Measurements from ENCODE around the gene RASSF3.

RASSF3 gene

DNA sequence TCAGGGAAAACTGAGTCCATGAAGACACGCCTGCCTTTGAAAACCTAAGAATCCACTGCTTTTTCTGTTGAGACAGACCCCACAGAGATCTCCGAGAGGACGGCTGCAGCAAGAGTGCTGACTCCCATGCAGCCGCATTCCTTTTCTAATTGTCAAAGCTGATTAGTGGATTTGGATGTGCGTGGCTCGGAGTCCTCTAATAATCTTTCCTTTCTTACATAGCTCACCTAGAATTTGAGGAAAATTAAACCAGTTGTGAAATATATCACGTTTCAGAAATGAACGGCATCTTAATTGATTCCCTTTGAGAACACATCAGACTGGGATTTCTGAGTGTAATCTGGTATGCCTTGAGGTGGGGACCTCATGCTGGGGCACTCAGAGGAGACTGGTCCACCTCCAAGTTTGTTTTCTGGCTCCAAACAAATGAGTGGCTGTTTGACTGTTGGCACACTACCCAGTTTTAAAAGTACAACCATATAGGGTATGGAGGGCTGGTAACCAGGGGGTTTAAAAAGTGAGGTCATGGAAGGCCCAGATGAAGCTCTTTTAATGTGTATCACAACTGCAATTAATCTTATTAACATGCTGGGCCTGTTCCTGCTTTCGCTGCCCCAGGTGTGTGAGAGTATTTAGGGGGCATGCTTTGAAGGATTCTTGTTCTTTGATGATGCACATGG is 63.3 kb downstream of the RASSF3 start:
- H3K4me3 ChIP-seq (replicated peaks; ENCODE audit: low read depth, low read length): no peak overlapping the region
- TF ChIP-seq, protein P1, sequence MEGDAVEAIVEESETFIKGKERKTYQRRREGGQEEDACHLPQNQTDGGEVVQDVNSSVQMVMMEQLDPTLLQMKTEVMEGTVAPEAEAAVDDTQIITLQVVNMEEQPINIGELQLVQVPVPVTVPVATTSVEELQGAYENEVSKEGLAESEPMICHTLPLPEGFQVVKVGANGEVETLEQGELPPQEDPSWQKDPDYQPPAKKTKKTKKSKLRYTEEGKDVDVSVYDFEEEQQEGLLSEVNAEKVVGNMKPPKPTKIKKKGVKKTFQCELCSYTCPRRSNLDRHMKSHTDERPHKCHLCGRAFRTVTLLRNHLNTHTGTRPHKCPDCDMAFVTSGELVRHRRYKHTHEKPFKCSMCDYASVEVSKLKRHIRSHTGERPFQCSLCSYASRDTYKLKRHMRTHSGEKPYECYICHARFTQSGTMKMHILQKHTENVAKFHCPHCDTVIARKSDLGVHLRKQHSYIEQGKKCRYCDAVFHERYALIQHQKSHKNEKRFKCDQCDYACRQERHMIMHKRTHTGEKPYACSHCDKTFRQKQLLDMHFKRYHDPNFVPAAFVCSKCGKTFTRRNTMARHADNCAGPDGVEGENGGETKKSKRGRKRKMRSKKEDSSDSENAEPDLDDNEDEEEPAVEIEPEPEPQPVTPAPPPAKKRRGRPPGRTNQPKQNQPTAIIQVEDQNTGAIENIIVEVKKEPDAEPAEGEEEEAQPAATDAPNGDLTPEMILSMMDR (IDR thresholded peaks at IDR 0.05; ENCODE audit: low read depth, low read length, missing control alignments): no peak
- no peak for DNase-seq (ENCODE audit: extremely low read depth, low read depth)

DNA sequence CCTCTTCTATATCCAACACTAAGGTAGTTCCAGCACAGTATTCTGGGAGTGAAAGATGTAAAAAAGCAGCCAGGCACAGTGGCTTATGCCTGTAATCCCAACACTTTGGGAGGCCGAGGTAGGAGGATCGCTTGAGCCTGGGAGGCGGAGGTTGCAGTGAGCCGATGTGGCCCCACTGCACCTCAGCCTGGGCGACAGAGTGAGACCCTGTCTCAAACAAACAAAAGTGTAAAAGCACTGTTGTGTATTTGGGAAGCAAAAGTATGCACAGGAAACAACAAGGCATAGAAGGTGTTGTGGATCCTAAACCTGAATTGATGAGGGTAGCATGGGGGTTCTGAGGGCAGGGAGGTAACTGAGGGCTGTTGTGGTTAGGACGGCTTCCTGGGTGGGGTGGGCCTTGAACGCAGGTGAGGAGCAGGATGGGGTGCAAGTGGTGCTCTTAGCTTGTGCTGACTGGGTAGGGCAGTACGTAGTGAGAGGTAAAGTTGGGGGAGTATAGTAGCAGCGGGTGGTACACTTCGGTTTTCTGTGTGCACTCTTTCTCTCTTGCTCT is 64.2 kb downstream of the RASSF3 start:
- no peak for DNase-seq (ENCODE audit: extremely low read depth, low read depth)
- no peak overlapping the region for H3K4me3 ChIP-seq (replicated peaks; ENCODE audit: low read depth, low read length)
- TF ChIP-seq, protein P1 (IDR thresholded peaks at IDR 0.05; ENCODE audit: low read depth, low read length, missing control alignments): no peak

DNA sequence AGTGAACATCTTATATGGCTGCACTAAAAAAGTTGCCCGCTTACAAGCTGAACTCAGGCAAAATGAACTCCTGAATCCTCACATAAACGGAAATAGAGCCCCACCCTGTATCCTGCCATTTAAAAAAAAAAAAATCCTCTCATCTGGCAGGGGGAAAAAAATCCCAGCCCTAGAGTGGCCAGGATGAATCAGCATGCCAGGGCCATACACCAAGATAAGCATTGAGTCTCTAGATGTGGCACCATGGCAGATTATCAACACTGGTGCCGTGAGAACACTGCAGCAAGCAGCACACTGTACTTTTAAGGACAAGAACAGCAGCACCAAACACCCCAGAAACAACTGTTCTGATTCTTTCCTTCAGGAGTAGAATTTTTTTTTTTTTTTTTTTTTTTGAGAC is 65.5 kb downstream of the RASSF3 start:
- DNase-seq (ENCODE audit: extremely low read depth, low read depth): no peak
- TF ChIP-seq, protein P1 (IDR thresholded peaks at IDR 0.05; ENCODE audit: low read depth, low read length, missing control alignments): no peak
- H3K4me3 ChIP-seq (replicated peaks; ENCODE audit: low read depth, low read length): no peak overlapping the region

DNA sequence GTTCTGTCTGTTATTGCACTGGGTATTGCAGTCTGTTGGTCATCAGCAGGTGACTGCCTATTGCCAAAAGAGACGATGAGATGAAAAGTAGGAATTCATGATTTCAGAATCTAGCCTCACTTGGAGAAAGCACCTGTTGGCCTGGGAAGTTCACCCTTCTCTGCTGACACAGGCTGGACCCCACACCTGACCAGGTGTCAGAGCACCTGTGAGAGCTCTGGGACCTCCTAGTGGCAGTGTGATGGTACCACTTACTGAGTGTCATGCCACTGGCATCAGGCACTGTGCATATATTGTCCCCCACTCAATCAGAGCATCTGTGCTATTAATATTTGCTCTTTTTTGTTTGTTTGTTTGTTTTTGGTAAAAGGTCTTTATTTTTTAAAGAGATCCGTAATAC is 68.0 kb downstream of the RASSF3 start:
- H3K4me3 ChIP-seq (replicated peaks; ENCODE audit: low read depth, low read length): no peak overlapping the region
- no peak for DNase-seq (ENCODE audit: extremely low read depth, low read depth)
- TF ChIP-seq, protein P1 (IDR thresholded peaks at IDR 0.05; ENCODE audit: low read depth, low read length, missing control alignments): no peak

DNA sequence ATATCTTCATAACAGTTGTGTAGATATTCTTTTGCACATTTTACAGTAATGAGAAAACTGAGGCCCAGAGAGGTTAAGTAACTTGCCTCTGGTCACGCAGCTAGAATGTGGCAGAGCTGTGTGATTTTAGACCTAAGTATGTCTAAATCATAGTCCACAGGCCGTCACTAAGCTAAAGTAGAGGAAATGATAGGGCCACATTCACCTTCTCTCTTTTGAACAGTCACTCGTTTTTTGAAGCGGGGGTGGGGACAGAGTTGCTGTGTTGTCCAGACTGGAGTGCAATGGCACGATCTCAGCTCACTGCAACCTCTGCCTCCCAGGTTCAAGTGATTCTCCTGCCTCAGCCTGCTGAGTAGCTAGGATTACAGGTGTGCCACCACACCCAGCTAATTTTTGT is 68.5 kb downstream of the RASSF3 start:
- H3K4me3 ChIP-seq (replicated peaks; ENCODE audit: low read depth, low read length): no peak overlapping the region
- no peak for DNase-seq (ENCODE audit: extremely low read depth, low read depth)
- TF ChIP-seq, protein P1 (IDR thresholded peaks at IDR 0.05; ENCODE audit: low read depth, low read length, missing control alignments): no peak

DNA sequence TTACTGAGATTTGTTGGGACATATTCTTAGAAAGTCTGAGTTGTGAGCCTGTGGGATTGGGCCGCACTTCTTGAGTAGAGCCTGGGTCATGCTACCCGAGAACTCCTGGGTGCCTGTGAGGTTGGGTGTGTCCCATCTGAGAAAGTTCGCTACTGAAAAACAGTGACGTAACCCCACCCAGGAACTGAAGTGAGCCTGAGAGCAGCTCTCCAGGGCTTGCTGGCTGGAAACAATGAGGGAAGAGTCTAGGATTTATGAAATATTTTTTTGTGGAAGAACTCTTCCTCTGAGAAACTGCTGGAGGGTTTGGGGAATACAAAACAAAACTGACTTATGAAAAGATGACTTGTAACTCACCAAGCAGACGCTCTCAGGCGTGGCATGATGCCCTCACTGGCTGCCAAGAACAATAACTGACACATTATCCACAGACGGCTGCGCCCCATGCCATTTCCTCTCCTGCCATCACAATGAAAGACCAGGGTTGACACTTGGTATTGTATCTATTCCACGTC is 69.2 kb downstream of the RASSF3 start:
- DNase-seq (ENCODE audit: extremely low read depth, low read depth): no peak
- H3K4me3 ChIP-seq (replicated peaks; ENCODE audit: low read depth, low read length): no peak overlapping the region

More for the DNA sequence above, 69.2 kb downstream of the RASSF3 start:
- TF ChIP-seq, protein P1 (IDR thresholded peaks at IDR 0.05; ENCODE audit: low read depth, low read length, missing control alignments): no peak
